Astrocyte of the cerebellum (primary cell): Measurements from ENCODE around the gene SAPCD1.

Source experiments
- DNase-seq: peaks from one replicate; pipeline ENCODE4 v3.0.0-alpha.2; 2011; ENCODE audit warnings: low read depth
- H3K4me3 ChIP-seq: 2 replicates; pipeline ENCODE4 v1.5.1; 2011; ENCODE audit warnings: mild to moderate bottlenecking, low read depth, low read length, moderate library complexity
- CTCF ChIP-seq: IDR thresholded peaks from 2 replicates; pipeline ENCODE4 v1.5.1; 2012; ENCODE audit warnings: low read length, low read depth, moderate library complexity, mild to moderate bottlenecking; ENCODE audit errors: missing control alignments
- in situ Hi-C: cut with HindIII; loops from 2 replicates; pipeline ENCODE4 v1.10.0; 2017; ENCODE audit warnings: low sequenced_read_pairs

The SAPCD1 gene

GRCh38 chr6:31762356-31762755 lies at the start of gene SAPCD1:
Gene SAPCD1, plus strand, starts transcription at chr6:31762656. Its CDS starts 399 bp downstream, at chr6:31763055.
- TF ChIP-seq CTCF: no peak
- in situ Hi-C loops: no loop called here
- no peak within 1 kb of the TSS for H3K4me3 ChIP-seq

GRCh38 chr6:31713465-31713864 lies 49.0 kb upstream of the SAPCD1 start:
- no peak overlapping the region for H3K4me3 ChIP-seq
- no peak for DNase-seq
- in situ Hi-C loops: no loop called here
- TF ChIP-seq CTCF: no peak

More at GRCh38 chr6:31762356-31762755, at the start of gene SAPCD1:
- DNase-seq: no peak

GRCh38 chr6:31713991-31714684 lies 48.3 kb upstream of the SAPCD1 start:
- no peak overlapping the region for H3K4me3 ChIP-seq
- in situ Hi-C loops: no loop called here
- no peak for DNase-seq
- TF ChIP-seq CTCF: no peak

GRCh38 chr6:31715022-31715958 lies 47.2 kb upstream of the SAPCD1 start, which contains the start of gene LY6G6D:
Gene LY6G6D, plus strand, starts transcription at chr6:31715348. Its CDS starts 8 bp downstream, at chr6:31715356.
- TF ChIP-seq CTCF: no peak
- in situ Hi-C loops: no loop called here
- DNase-seq: no peak
- H3K4me3 ChIP-seq: no peak within 1 kb of the TSS

GRCh38 chr6:31717499-31718222 lies 44.8 kb upstream of the SAPCD1 start:
- TF ChIP-seq CTCF: no peak
- DNase-seq: no peak
- in situ Hi-C loops: no loop called here
- no peak overlapping the region for H3K4me3 ChIP-seq

- in situ Hi-C loops: no loop called here
- no peak for TF ChIP-seq CTCF
Measured at GRCh38 chr6:31718265-31718664, 44.2 kb upstream of the SAPCD1 start.

More at GRCh38 chr6:31718265-31718664, 44.2 kb upstream of the SAPCD1 start:
- DNase-seq: no peak
- no peak overlapping the region for H3K4me3 ChIP-seq
